ENCODE results near the gene DRC7. TPM values are rescaled to one million over a fixed set of nuclear protein-coding genes. Genes with fewer than 3 reads are reported as not detected.

DRC7 gene
- total RNA-seq, 2 donors from 2014 or later = not detected

DNA sequence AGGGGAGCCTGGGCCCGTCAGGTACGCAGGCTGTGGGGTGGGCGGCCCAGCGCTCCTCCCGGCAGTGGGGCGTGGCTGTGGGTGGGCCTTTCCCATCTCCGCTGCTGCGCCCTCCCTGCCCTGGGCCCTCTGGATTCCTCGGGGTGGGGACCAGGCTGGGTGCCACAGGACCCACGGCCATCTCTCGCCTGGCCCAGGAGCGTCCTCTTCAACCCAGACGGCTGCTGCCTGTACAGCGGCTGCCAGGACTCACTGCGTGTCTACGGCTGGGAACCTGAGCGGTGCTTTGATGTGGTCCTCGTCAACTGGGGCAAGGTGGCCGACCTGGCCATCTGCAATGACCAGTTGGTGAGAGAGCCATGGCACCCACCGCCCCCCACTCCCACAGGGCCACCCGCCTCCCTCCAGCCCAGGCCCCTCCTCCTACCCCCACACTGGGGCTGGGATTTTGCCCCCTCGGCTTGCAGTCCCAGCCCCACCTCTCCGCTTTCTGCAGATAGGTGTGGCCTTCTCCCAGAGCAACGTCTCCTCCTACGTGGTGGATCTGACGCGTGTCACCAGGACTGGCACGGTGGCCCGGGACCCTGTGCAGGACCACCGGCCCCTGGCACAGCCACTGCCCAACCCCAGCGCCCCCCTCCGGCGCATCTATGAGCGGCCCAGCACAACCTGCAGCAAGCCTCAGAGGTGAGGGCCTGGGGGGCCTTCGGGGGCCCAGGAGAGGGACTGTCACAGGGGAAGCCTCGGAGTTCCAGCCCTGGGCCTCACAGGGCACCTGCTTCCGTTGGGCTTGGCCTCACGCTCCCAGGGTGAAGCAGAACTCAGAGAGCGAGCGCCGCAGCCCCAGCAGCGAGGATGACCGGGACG, 58.2 kb downstream of the DRC7 start:
- DNase-seq (no peak), ATAC-seq (no peak)
- intact Hi-C loops (cut with DNase I) = no loop called here

DNA sequence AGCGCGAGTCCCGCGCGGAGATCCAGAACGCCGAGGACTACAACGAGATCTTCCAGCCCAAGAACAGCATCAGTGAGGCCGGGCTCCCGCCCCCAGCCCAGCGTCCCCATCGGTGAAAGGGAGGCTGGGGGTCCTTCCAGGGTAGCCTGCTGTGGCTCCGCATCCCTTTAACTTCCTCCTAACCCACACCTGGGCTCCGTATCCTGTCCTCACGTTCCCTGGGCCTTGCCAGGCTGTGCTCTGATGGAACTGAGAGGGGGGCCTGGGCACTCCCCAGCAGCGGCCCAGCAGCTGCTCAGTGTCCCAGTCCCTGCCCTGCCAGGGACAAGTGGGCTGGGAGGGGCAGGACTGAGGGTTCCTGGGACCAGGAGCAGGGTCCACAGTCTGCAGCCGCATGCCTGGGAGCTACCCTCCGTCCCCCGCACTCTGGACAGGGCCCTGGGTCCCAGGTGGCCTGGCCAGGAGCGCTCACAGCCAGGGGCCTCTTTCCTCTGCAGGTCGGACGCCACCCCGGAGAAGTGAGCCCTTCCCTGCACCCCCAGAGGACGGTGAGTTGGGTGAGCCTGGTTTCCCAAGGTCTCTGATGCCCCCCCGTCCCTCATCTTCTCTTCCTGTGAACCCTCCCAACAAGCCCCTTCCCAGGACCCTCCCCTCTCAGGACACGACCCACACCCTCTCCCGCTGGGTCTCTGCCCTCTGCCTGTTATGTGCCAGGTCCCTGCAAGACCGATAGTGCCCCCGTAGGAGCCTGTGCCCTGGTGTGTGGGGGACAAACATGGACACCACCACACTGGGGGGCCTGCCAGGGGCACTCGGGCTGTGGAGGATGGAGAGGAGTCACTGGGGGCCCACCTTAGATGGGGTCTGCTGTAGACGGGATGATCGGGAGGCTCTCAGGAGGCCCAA, 59.1 kb downstream of the DRC7 start:
- no peak for DNase-seq
- no peak for ATAC-seq
- intact Hi-C loops (cut with DNase I) = no loop called here

GRCh38 chr16:57754354-57755060, 59.9 kb downstream of the DRC7 start:
- no peak for ATAC-seq
- intact Hi-C loops (cut with DNase I) = loop anchor here in 1 of 2 donors (5.0 kb wide), 1 partner anchor 248 kb away; the partner anchor contains the start of genes USB1 and ZNF319
- peak; percentile 14 for DNase-seq

DNA sequence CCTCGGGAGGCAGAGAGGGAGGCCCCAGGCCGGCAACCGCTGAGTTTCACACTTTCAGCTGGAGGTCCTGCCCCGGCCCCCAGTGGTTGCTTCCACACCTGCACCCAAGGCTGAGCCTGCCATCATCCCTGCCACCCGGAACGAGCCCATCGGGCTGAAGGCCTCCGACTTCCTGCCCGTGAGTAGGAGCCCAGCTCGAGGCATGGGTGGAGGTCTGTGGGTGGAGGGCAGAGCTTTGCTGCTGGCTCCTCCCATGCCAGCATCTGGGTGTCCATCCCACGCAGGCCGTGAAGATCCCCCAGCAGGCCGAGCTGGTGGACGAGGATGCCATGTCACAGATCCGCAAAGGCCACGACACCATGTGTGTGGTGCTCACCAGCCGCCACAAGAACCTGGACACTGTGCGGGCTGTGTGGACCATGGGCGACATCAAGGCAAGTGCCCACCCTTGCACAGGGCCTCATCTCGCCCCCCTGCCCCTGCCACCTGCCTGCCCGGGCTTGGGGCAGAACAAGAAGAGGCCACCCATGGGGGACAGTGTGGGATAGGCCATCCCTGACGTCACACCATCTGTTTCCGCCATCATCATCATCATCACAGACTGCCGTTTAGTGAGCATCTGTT, 60.6 kb downstream of the DRC7 start:
- intact Hi-C loops (cut with DNase I) = loop anchor here in 1 of 2 donors (5.0 kb wide), 1 partner anchor 247 kb away; the partner anchor contains the start of genes USB1 and ZNF319
- DNase-seq (no peak), ATAC-seq (no peak)

DNA sequence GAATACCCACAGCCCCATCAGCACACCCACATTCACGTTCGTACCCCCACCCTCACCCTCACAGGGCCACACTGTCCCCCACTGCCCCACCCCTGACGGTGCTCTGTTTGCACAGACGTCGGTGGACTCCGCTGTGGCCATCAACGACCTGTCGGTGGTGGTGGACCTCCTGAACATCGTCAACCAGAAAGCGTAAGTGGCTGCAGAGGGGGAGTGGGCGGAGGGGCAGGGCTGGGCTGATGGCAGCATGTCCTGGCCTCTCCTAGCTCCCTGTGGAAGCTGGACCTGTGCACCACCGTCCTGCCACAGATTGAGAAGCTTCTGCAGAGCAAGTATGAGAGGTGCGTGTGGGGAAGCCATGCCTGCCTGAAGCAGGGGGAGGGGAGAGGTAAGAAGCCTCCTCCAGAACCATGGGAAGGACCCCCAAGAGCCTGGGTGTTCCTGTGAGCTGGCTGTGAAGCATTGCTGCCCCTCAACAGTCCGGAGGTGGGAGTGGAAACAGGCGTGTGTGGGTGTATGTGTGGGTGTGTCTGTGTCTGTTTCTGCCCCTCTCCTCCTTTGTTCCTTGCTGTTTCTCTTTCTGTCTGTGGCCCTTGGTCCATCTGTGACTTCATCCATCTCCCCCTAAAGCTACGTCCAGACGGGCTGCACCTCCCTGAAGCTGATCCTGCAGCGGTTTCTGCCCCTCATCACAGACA, 61.3 kb downstream of the DRC7 start:
- DNase-seq = no peak
- ATAC-seq = no peak
- intact Hi-C loops (cut with DNase I) = loop anchor here in 1 of 2 donors (5.0 kb wide), 1 partner anchor 246 kb away; the partner anchor contains the start of genes USB1 and ZNF319

GRCh38 chr16:57756424-57757325, 62.1 kb downstream of the DRC7 start:
- ATAC-seq = no peak
- intact Hi-C loops (cut with DNase I) = loop anchor here in 1 of 2 donors (1.0 to 5.0 kb wide), 2 partner anchors 107 to 246 kb away; partner anchors contain the start of genes USB1 and ZNF319
- no peak for DNase-seq

- DNase-seq (peak; percentile 91), ATAC-seq (peak; percentile 86 to 94)
- intact Hi-C loops (cut with DNase I) = loop anchor here in 1 of 2 donors (1.0 to 5.0 kb wide), 2 partner anchors 106 to 245 kb away; partner anchors contain the start of genes USB1 and ZNF319
These were observed 62.8 kb downstream of the DRC7 start for GRCh38 chr16:57757326-57757786.

GRCh38 chr16:57757883-57758282, 63.3 kb downstream of the DRC7 start:
- no peak for DNase-seq
- ATAC-seq = no peak
- intact Hi-C loops (cut with DNase I) = loop anchor here (1.0 to 5.0 kb wide), 3 partner anchors 105 to 244 kb away; partner anchors contain the start of genes USB1 (in 1 of the 2) and ZNF319 (in 1 of the 2)

DNA sequence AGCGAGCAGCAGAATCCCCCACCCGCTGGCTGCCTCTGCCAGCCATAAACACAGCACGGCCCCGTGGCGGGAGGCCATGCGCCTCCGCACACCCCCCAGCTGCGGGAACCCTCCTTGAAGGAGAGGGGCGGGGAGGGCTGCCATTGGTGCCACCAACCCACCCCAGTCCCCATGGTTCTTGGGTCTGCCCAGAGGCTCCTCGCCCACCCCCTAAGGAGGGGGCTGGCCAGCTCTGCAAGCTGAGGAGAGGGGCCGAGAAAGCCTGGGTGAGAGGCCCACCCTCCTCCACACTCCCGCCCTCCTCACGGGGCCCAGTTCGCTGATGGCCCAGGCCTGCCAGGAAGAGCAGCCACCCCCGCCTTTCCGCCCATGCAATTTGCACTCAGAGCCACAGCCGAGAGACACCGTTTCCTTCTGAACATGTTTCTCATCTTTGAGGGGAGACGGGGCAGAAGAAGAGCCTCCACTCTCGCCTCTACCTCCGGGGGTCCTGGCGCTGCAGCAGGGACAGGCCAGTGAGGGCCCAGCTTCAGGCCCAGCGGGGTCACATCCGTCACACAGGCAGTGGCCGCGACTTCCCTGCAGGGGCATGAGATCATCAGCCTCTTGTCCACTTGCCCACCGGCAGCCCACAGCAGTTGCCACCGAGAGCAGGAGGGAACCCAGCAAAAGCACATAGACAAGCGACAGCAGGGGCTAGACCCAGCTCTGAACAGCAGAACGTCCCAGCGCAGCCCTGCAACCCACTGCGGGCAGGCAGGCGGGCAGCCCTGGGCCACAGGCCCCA, 63.9 kb downstream of the DRC7 start:
- ATAC-seq (no peak), DNase-seq (no peak)
- intact Hi-C loops (cut with DNase I) = loop anchor here (2.0 to 5.0 kb wide), 2 partner anchors 106 to 244 kb away; partner anchors contain the start of genes USB1 (in 1 of the 2) and ZNF319 (in 1 of the 2)

DNA sequence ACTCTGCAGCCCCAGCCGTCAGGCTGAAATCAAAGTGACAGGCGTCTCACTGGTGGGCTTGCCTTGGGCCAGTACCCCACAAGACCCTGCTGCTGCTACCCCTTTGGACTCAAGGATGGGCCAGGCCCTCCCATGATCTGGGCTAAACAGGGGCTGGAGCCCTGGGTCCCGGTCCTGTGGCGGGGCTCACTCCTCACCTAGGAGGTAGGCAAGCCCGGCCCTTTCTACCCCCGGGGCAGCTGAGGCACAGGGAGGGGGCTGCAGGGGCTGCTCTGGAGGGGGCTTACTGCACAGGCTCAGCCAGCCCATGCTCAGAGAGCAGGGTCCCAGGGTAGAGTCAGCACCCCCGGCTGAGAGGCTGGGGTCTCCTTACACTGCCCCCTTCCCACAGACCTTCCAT, 64.5 kb downstream of the DRC7 start:
- intact Hi-C loops (cut with DNase I) = loop anchor here (2.0 to 5.0 kb wide), 2 partner anchors 106 to 243 kb away; partner anchors contain the start of genes USB1 (in 1 of the 2) and ZNF319 (in 1 of the 2)
- ATAC-seq = no peak
- no peak for DNase-seq

DNA sequence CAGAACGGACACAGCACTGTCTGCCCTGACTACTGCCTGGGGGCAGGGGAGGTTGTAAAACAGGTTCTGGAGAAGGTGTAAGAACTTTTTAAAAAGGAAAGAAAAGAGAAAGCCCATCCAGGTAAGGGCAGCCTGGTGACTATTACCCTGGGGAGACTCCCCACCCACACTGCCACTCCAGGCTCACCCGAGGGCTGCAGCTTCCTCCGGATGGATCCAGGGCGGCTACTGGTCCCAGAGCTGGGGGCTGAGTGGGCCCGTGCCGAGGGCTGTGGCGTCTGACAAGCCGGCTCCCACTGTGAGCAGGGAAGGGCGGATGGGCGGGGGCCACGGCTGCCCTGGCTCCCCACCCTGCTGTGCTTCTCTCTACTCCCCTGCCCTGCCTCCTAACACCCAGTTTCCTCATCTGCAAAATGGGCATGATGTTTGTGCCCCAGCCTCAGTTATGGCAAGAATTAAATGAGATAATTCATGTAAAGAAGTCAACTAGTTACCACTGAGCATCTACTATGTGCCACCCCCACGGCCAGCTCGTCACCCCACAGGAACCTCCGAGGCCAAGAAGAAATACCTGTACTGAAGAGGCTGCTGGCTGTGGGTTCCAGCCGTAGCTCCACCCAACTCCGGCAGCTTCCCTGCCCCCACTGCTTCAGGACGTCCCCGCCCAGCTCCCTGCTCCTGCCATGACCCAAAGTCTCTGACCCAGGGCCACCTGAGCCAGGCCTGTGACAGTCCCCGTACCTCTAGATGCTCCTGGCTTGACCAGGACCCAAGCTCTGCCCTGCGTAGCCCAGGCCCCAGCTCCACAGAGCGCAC, 65.1 kb downstream of the DRC7 start:
- intact Hi-C loops (cut with DNase I) = loop anchor here (2.0 to 5.0 kb wide), 3 partner anchors 38 to 243 kb away; partner anchors contain the start of genes USB1 (in 1 of the 2) and ZNF319 (in 1 of the 2)
- DNase-seq = no peak
- no peak for ATAC-seq

DNA sequence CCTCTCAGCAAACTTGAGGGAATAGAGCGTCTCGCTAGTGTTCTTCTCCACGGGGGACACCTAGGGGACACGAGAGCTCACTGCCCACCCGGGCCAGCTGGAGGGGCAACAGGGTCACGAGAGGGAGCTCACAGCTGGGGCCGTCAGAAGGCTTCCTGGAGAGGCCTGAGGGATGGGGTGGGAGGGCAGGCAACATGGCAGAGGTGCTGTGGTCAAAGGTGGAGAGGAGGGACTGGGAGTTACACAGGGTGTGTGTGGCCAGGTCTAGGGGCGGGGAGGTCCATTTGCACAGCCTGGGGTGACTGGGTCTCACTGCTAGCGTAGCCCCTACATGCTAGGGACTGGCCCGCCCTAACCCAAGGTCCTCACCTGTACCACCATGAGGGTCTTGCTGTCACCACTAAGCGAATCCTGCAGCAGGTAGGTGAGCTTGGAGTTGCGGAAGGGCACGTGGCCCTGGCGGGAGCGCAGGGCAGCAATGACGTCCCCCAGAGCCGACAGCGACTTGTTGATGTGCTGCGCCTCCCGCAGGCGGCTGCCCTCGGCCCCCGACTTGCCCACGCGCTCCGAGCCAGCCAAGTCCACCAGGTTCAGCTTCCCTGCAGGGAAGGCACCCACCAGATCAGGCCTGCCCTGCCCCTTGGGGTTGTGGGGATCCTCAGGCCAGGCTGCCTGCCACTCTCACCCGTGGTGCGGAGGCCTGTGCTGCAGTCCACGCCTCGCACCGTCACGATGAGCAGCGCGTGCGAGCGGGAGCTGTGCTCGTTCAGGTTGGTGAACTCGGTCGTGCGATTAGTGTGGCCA, 66.0 kb downstream of the DRC7 start:
- ATAC-seq = no peak
- intact Hi-C loops (cut with DNase I) = loop anchor here in 1 of 2 donors (5.0 kb wide), 1 partner anchor 37 kb away; no protein-coding TSS in a partner anchor
- DNase-seq = no peak

GRCh38 chr16:57761301-57761700, 66.7 kb downstream of the DRC7 start:
- intact Hi-C loops (cut with DNase I) = loop anchor here in 1 of 2 donors (5.0 kb wide), 1 partner anchor 36 kb away; no protein-coding TSS in a partner anchor
- ATAC-seq (no peak), DNase-seq (no peak)

DNA sequence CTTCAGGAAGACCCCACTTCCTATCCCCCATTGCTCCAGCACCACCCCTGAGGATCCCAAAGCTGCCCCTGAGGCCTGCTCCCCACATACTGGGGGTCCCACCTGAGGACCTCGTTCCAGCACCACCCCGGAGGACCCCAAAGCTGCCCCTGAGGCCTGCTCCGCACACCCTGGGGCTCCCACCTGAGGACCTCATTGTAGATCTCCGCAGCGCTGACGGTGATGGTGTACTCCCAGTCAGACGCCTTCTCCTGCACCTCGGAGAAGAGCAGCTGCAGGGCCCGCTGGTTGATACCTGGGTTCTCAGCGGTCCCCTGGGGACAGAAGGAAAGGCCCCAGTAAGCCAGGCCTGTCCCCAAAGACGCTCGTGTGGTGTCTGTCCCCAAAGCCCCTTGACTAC, 67.4 kb downstream of the DRC7 start:
- ATAC-seq (no peak), DNase-seq (no peak)
- intact Hi-C loops (cut with DNase I) = loop anchor here in 1 of 2 donors (5.0 kb wide), 1 partner anchor 35 kb away; no protein-coding TSS in a partner anchor

Data from left cardiac atrium (tissue), 4 donors.